Suprapubic skin (tissue), 4 donors: Measurements from ENCODE around the gene ITPA. TPM values are rescaled to one million over a fixed set of nuclear protein-coding genes. Genes with fewer than 3 reads are reported as not detected.

Experiments used
- DNase-seq, 2 donors: peaks; one replicate each; pipeline ENCODE4 v3.0.0-alpha.2; 2019; ENCODE audit warnings: low spot score in 2 of 2
- H3K27ac ChIP-seq: fragments of 200-600 bp; sonication (generic); one replicate; pipeline ENCODE4 v1.5.1; 2019
- H3K27me3 ChIP-seq: fragments of 200-600 bp; sonication (generic); one replicate; pipeline ENCODE4 v1.5.1; 2019
- H3K36me3 ChIP-seq: fragments of 200-600 bp; sonication (generic); one replicate; pipeline ENCODE4 v1.5.1; 2019
- H3K4me1 ChIP-seq: fragments of 200-600 bp; sonication (generic); one replicate; pipeline ENCODE4 v1.5.1; 2019
- H3K4me3 ChIP-seq: fragments of 200-600 bp; sonication (generic); one replicate; pipeline ENCODE4 v1.5.1; 2019; ENCODE audit warnings: mild to moderate bottlenecking
- H3K9me3 ChIP-seq: fragments of 200-600 bp; sonication (generic); one replicate; pipeline ENCODE4 v1.5.1; 2019
- CTCF ChIP-seq, 2 donors: fragments of 200-600 bp in 1 of 2; fragments of 450-650 bp in 1 of 2; sonication (generic) in 1 of 2; IDR thresholded peaks; one replicate each; pipeline ENCODE4 v1.5.1; 2016 to 2019; ENCODE audit warnings: antibody characterized with exemption in 2 of 2, mild to moderate bottlenecking in 1 of 2, moderate library complexity in 1 of 2
- EP300 ChIP-seq: sonication (generic); formaldehyde crosslinking; IDR thresholded peaks from one replicate; pipeline ENCODE4 v1.6.1; 2017; ENCODE audit warnings: antibody characterized with exemption
- POLR2A ChIP-seq, 2 donors: fragments of 450-650 bp; IDR thresholded peaks; one replicate each; pipeline ENCODE4 v1.6.1; 2017; ENCODE audit warnings: antibody characterized with exemption in 2 of 2, mild to moderate bottlenecking in 2 of 2, moderate library complexity in 2 of 2
- POLR2AphosphoS5 ChIP-seq, 3 donors: sonication (generic); formaldehyde crosslinking; IDR thresholded peaks; one replicate each; pipeline ENCODE4 v1.6.1; 2017; ENCODE audit warnings: antibody characterized with exemption in 3 of 3
- WGBS: methylation state at CpG from one replicate; pipeline ENCODE4 v1.1.5; 2018; 5-methylcytosine and 5-hydroxymethylcytosine counted together
- total RNA-seq, 4 donors: library from RNA; depleted of rRNA; stranded (reverse); fragments of >200 nt; gene quantifications; one replicate each; pipeline ENCODE4 v1.1.0, GENCODE V29; 2016

Gene ITPA
- total RNA-seq, 4 donors from 2014 or later = 40.5 to 72.4 (median 53.6) TPM

- Histone ChIP-seq H3K36me3 (no peaks in the 10 kb centered on the region), H3K4me3 (no peak overlapping the region), H3K4me1 (peaks cover 23% of the 10 kb centered on the region), H3K27me3 (peaks cover 12% of the 10 kb centered on the region), H3K27ac (no peak overlapping the region), H3K9me3 (no peaks in the 10 kb centered on the region)
- no peak for DNase-seq
- TF ChIP-seq EP300 (no peak), POLR2AphosphoS5 (IDR thresholded peaks at IDR 0.05) (no peak), POLR2A (IDR thresholded peaks at IDR 0.05) (no peak), CTCF (IDR thresholded peaks at IDR 0.05) (no peak)
- 93% methylated on average over 13 of the region's 14 CpGs for WGBS
Observed at GRCh38 chr20:3163099-3164042, 45.9 kb upstream of the ITPA start.

- 90% methylated on average over 30 of the region's 32 CpGs for WGBS
- Histone ChIP-seq H3K36me3 (no peaks in the 10 kb centered on the region), H3K4me1 (peaks cover 20% of the 10 kb centered on the region), H3K9me3 (no peaks in the 10 kb centered on the region), H3K27ac (no peak overlapping the region), H3K4me3 (peak overlapping the region; percentile 27), H3K27me3 (peaks cover 15% of the 10 kb centered on the region)
- no peak for DNase-seq
- TF ChIP-seq POLR2AphosphoS5 (IDR thresholded peaks at IDR 0.05) (no peak), POLR2A (IDR thresholded peaks at IDR 0.05) (no peak), CTCF (IDR thresholded peaks at IDR 0.05) (no peak), EP300 (no peak)
Observed at GRCh38 chr20:3164043-3164762, 45.1 kb upstream of the ITPA start.

GRCh38 chr20:3164763-3165410, 44.4 kb upstream of the ITPA start:
- H3K9me3 ChIP-seq = no peaks in the 10 kb centered on the region
- H3K27me3 ChIP-seq = peaks cover 15% of the 10 kb centered on the region
- TF ChIP-seq POLR2AphosphoS5 (IDR thresholded peaks at IDR 0.05) (no peak), POLR2A (IDR thresholded peaks at IDR 0.05) (no peak), EP300 (no peak), CTCF (IDR thresholded peaks at IDR 0.05) (no peak)
- H3K36me3 ChIP-seq = no peaks in the 10 kb centered on the region
- WGBS = 92% methylated on average over 37 of the region's 41 CpGs
- no peak for DNase-seq
- H3K4me1 ChIP-seq = peaks cover 20% of the 10 kb centered on the region
- H3K4me3 ChIP-seq = peak overlapping the region; percentile 27
- H3K27ac ChIP-seq = no peak overlapping the region

GRCh38 chr20:3165473-3166337, 43.6 kb upstream of the ITPA start:
- no peak for DNase-seq
- peaks cover 17% of the 10 kb centered on the region for H3K4me1 ChIP-seq
- TF ChIP-seq POLR2A (IDR thresholded peaks at IDR 0.05) (no peak), CTCF (IDR thresholded peaks at IDR 0.05) (no peak), EP300 (no peak), POLR2AphosphoS5 (IDR thresholded peaks at IDR 0.05) (no peak)
- H3K27me3 ChIP-seq = peaks cover 15% of the 10 kb centered on the region
- peak overlapping the region; percentile 27 for H3K4me3 ChIP-seq
- no peaks in the 10 kb centered on the region for H3K9me3 ChIP-seq
- WGBS = 83% methylated on average over 15 of the region's 45 CpGs
- no peaks in the 10 kb centered on the region for H3K36me3 ChIP-seq
- no peak overlapping the region for H3K27ac ChIP-seq
